ENCODE results near the gene NRP2.

DNA sequence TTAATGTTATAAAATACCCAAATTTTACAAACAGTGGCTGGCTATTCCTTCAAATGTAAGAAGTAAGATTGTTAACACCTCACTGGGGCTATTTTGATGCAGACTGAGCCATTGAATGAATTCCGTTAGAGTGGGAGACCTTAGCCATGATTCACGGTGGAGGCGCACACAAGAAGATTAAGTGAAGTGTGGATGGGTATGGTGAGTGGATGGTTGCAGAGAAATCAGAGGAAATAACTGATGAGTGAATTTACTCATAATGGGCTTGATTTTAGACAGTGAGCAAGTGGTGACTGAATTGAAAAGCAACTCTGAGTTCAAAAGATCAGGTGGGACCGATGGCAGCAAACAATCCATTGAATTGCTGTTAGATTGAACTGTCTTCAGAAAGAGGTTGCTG lies 75.0 kb downstream of the NRP2 start:
- TF ChIP-seq, protein P1, sequence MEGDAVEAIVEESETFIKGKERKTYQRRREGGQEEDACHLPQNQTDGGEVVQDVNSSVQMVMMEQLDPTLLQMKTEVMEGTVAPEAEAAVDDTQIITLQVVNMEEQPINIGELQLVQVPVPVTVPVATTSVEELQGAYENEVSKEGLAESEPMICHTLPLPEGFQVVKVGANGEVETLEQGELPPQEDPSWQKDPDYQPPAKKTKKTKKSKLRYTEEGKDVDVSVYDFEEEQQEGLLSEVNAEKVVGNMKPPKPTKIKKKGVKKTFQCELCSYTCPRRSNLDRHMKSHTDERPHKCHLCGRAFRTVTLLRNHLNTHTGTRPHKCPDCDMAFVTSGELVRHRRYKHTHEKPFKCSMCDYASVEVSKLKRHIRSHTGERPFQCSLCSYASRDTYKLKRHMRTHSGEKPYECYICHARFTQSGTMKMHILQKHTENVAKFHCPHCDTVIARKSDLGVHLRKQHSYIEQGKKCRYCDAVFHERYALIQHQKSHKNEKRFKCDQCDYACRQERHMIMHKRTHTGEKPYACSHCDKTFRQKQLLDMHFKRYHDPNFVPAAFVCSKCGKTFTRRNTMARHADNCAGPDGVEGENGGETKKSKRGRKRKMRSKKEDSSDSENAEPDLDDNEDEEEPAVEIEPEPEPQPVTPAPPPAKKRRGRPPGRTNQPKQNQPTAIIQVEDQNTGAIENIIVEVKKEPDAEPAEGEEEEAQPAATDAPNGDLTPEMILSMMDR (IDR thresholded peaks at IDR 0.05; ENCODE audit: low read depth, low read length, poor library complexity, severe bottlenecking), result no peak
- TF ChIP-seq EZH2phosphoT487 (IDR thresholded peaks at IDR 0.05; ENCODE audit: borderline replicate concordance, low read length), result no peak

Data from DOHH2 (cell line).